GM06990 (cell line): ENCODE measurements around the gene RASGEF1C.

Experiments
- DNase-seq: peaks from one replicate; pipeline ENCODE4 v3.0.0-alpha.2; 2011; ENCODE audit not compliant: insufficient read length; ENCODE audit errors: extremely low read depth
- H3K27me3 ChIP-seq: replicated peaks from 2 replicates; pipeline ENCODE4 v1.6.0; 2011; ENCODE audit warnings: low read length; ENCODE audit not compliant: control insufficient read depth, insufficient read depth
- H3K36me3 ChIP-seq: 2 replicates; pipeline ENCODE4 v1.5.1; 2011; ENCODE audit warnings: low read length; ENCODE audit not compliant: control insufficient read depth, insufficient read depth
- H3K4me3 ChIP-seq: replicated peaks from 2 replicates; pipeline ENCODE4 v1.5.1; 2011; ENCODE audit warnings: low read depth, mild to moderate bottlenecking, control low read depth, low read length
- TF ChIP-seq, protein P1 (sequence below): IDR thresholded peaks from 2 replicates; pipeline ENCODE4 v1.5.1; 2011; ENCODE audit warnings: low read length, control low read depth, mild to moderate bottlenecking, inconsistent platforms; ENCODE audit not compliant: insufficient read depth, poor library complexity, severe bottlenecking

The RASGEF1C gene

DNA sequence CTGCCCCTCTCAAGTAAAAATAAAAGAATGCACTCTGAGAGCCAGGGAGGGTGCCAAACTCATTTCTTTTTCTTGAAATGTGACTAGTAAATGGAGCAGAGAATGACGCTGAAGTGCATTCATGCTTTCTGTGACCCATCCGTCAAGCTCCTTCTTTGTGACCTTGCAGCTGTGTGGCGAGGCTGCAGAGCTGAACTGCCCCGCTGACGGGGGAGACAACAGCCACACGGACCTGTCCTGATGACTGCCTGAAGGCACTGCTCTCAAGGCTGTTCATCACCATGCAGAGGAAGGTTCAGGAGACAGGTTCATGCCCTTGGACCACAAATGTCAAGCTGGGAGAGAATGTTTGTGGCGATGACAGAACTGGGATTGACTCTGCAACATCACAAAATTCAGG lies 21.0 kb upstream of the RASGEF1C start:
- H3K4me3 ChIP-seq: no peak overlapping the region

DNA sequence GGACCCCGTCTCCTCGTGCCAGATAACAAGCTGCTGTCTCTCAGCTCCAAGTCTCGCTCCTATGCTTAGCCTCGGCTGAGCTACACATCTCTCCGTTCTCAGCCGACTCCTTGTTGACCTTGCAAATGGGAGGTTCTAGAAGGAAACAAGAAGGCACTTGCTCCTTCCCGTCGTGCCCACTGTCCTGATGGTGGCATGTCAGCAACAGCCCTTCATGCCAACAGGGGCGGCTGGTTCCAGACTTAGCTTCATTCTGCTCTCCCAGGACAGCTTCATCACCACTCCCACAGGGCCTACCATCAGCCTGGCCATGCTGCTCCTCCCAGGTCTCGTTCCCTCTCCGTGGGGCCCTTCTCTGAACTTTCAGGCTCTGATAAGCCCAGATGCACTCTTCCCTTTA lies 13.0 kb upstream of the RASGEF1C start:
- TF ChIP-seq, protein P1, sequence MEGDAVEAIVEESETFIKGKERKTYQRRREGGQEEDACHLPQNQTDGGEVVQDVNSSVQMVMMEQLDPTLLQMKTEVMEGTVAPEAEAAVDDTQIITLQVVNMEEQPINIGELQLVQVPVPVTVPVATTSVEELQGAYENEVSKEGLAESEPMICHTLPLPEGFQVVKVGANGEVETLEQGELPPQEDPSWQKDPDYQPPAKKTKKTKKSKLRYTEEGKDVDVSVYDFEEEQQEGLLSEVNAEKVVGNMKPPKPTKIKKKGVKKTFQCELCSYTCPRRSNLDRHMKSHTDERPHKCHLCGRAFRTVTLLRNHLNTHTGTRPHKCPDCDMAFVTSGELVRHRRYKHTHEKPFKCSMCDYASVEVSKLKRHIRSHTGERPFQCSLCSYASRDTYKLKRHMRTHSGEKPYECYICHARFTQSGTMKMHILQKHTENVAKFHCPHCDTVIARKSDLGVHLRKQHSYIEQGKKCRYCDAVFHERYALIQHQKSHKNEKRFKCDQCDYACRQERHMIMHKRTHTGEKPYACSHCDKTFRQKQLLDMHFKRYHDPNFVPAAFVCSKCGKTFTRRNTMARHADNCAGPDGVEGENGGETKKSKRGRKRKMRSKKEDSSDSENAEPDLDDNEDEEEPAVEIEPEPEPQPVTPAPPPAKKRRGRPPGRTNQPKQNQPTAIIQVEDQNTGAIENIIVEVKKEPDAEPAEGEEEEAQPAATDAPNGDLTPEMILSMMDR: no peak
- H3K4me3 ChIP-seq: no peak overlapping the region
- no peak for DNase-seq
- no peaks in the 10 kb centered on the region for H3K27me3 ChIP-seq
- no peaks in the 10 kb centered on the region for H3K36me3 ChIP-seq

More for the DNA sequence above, 21.0 kb upstream of the RASGEF1C start:
- no peak for DNase-seq
- H3K36me3 ChIP-seq: peaks cover 2% of the 10 kb centered on the region
- H3K27me3 ChIP-seq: no peaks in the 10 kb centered on the region
- TF ChIP-seq, protein P1: no peak

- no peak for DNase-seq
- TF ChIP-seq, protein P1: no peak
- Histone ChIP-seq H3K27me3 (no peaks in the 10 kb centered on the region), H3K36me3 (no peaks in the 10 kb centered on the region), H3K4me3 (no peak overlapping the region)
Measured at GRCh38 chr5:180217797-180218196, 8.8 kb upstream of the RASGEF1C start.

DNA sequence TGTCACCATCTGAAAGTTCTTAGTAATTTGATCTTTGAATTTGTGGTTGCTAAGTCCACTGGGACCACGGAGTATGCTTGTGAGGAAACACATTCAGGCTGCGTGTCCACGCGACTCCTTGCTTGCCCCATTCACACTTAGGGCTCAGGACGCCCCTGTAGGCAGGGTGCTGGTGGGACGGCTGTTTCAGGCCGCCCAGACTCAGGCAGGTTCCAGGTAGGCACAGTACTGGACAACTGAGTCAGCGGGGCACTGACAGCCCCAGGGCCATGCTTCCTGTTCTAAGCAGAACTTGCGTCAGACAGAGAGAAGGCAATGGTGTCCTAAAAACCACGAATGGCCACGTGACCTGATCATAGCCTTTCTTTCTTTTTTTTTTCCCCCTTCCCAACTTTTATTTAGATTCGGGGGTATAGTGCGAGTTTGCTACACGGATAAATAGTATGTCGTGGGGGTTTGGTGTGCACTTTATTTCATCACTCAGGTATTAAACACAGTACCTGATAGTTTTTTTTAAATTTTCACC lies 7.7 kb upstream of the RASGEF1C start:
- no peak for DNase-seq
- H3K36me3 ChIP-seq: no peaks in the 10 kb centered on the region
- TF ChIP-seq, protein P1: no peak
- no peaks in the 10 kb centered on the region for H3K27me3 ChIP-seq
- H3K4me3 ChIP-seq: no peak overlapping the region

DNA sequence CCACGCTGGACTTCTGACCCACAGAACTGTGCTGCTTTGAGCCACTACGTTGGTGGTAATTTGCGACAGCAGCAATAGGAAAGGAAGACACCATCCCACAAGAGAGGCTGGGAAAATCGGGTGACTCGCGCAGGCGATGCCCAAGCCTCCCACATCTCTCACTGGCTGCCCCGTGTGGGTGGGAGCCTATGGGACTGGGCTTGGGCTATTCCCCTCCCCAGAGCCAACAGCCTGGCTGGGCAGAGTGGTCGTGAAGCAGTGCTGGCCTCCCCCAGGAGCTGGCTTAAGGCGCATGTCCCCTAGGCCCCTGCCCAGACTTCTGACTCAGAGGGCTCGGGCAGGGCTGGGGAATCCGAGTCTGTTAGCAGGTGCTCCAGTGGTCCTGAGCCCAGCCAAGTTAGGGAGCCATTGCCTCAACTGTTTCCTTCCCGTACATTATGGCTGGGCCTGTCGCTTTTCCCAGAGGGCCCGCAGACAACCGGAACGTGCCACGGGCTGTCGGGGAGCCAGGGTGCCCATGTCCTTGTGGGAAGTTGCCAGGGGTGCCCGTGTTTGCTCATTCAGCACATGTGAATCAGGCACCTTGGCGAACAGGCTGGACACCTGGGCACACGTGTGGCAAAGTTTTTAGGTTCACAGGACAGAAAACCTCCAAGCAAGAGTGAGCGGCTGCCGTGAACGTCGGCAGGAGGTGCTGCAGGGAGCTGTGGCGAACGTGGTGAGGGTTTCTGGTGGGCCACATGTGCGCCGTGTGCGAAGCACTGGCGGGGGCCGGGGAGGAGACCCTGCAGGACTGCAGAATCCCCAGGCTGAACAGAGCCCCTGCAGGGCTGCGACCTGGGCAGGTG lies 7.0 kb upstream of the RASGEF1C start:
- no peak for DNase-seq
- no peaks in the 10 kb centered on the region for H3K27me3 ChIP-seq
- TF ChIP-seq, protein P1: no peak
- no peaks in the 10 kb centered on the region for H3K36me3 ChIP-seq
- no peak overlapping the region for H3K4me3 ChIP-seq
